ENCODE data around the gene ZNF350. TPM values are rescaled to one million over a fixed set of nuclear protein-coding genes. Genes with fewer than 3 reads are reported as not detected.
"Not testable (repeated sequence)": the region's sequence is repeated elsewhere in the genome, so short reads cannot be mapped to it uniquely, and the experiment has no call there.

Gene ZNF350
- polyA plus RNA-seq, 4 donors, result 5.1 to 14.0 (median 11.4) TPM

- peaks cover 9 to 68% of the 10 kb centered on the region in 2 donors for H3K9me3 ChIP-seq (ENCODE audit: control insufficient read depth in 2 of 2, insufficient read depth in 1 of 2, low read depth in 1 of 2, low read length in 1 of 2)
- FAIRE-seq (no peak), DNase-seq (no peak)
- H3K27ac ChIP-seq (ENCODE audit: low read depth in 1 of 3, low read length in 2 of 3), result no peak overlapping the region
- 96 to 97% (median 97%) methylated on average over 6 of the region's 6 CpGs for WGBS, 3 donors
- peaks cover 6 to 24% (median 13%) of the 10 kb centered on the region in 3 donors for H3K36me3 ChIP-seq (ENCODE audit: control insufficient read depth in 3 of 3, insufficient read depth in 2 of 3, low read depth in 1 of 3, low read length in 3 of 3)
- no peak overlapping the region for H3K4me3 ChIP-seq (ENCODE audit: low read depth in 1 of 3, low read length in 3 of 3)
- H3K4me1 ChIP-seq (ENCODE audit: control insufficient read depth in 3 of 3, insufficient read depth in 2 of 3, low read depth in 1 of 3, low read length in 2 of 3), result no peaks in the 10 kb centered on the region
- H3K27me3 ChIP-seq (ENCODE audit: control insufficient read depth in 3 of 3, insufficient read depth in 3 of 3, low read length in 3 of 3), result no peaks in the 10 kb centered on the region
Observed at GRCh38 chr19:51980116-51980736, 6.4 kb downstream of the ZNF350 start.

GRCh38 chr19:51978882-51979281, 7.8 kb downstream of the ZNF350 start:
- DNase-seq (no peak), FAIRE-seq (no peak)
- Histone ChIP-seq H3K4me1 (ENCODE audit: control insufficient read depth in 3 of 3, insufficient read depth in 2 of 3, low read depth in 1 of 3, low read length in 2 of 3) (no peaks in the 10 kb centered on the region), H3K27me3 (ENCODE audit: control insufficient read depth in 3 of 3, insufficient read depth in 3 of 3, low read length in 3 of 3) (no peaks in the 10 kb centered on the region), H3K9me3 (ENCODE audit: control insufficient read depth in 2 of 2, insufficient read depth in 1 of 2, low read depth in 1 of 2, low read length in 1 of 2) (peaks cover 12 to 77% of the 10 kb centered on the region in 2 donors), H3K27ac (ENCODE audit: low read depth in 1 of 3, low read length in 2 of 3) (no peak overlapping the region), H3K4me3 (ENCODE audit: low read depth in 1 of 3, low read length in 3 of 3) (no peak overlapping the region), H3K36me3 (ENCODE audit: control insufficient read depth in 3 of 3, insufficient read depth in 2 of 3, low read depth in 1 of 3, low read length in 3 of 3) (peaks cover 7 to 25% (median 20%) of the 10 kb centered on the region in 3 donors)
- WGBS, 3 donors, result 91 to 95% (median 94%) methylated on average over 4 of the region's 4 CpGs

- Histone ChIP-seq H3K27ac (ENCODE audit: low read depth in 1 of 3, low read length in 2 of 3) (no peak overlapping the region), H3K27me3 (ENCODE audit: control insufficient read depth in 3 of 3, insufficient read depth in 3 of 3, low read length in 3 of 3) (no peaks in the 10 kb centered on the region), H3K4me3 (ENCODE audit: low read depth in 1 of 3, low read length in 3 of 3) (no peak overlapping the region), H3K9me3 (ENCODE audit: control insufficient read depth in 2 of 2, insufficient read depth in 1 of 2, low read depth in 1 of 2, low read length in 1 of 2) (peaks cover 12 to 79% of the 10 kb centered on the region in 2 donors), H3K36me3 (ENCODE audit: control insufficient read depth in 3 of 3, insufficient read depth in 2 of 3, low read depth in 1 of 3, low read length in 3 of 3) (peaks cover 17 to 26% (median 24%) of the 10 kb centered on the region in 3 donors), H3K4me1 (ENCODE audit: control insufficient read depth in 3 of 3, insufficient read depth in 2 of 3, low read depth in 1 of 3, low read length in 2 of 3) (no peaks in the 10 kb centered on the region)
- no peak for DNase-seq
- no peak for FAIRE-seq
- WGBS, 3 donors, result 86 to 90% (median 86%) methylated on average over 7 of the region's 7 CpGs
Observed at GRCh38 chr19:51977346-51977745, 9.3 kb downstream of the ZNF350 start.

GRCh38 chr19:51976852-51977251, 9.8 kb downstream of the ZNF350 start:
- H3K36me3 ChIP-seq (ENCODE audit: control insufficient read depth in 3 of 3, insufficient read depth in 2 of 3, low read depth in 1 of 3, low read length in 3 of 3), result peaks cover 17 to 30% (median 26%) of the 10 kb centered on the region in 3 donors
- WGBS, 3 donors, result 91 to 95% (median 94%) methylated on average over 3 of the region's 3 CpGs
- H3K4me3 ChIP-seq (ENCODE audit: low read depth in 1 of 3, low read length in 3 of 3), result no peak overlapping the region
- DNase-seq (no peak), FAIRE-seq (no peak)
- H3K9me3 ChIP-seq (ENCODE audit: control insufficient read depth in 2 of 2, insufficient read depth in 1 of 2, low read depth in 1 of 2, low read length in 1 of 2), result peaks cover 12 to 83% of the 10 kb centered on the region in 2 donors
- H3K4me1 ChIP-seq (ENCODE audit: control insufficient read depth in 3 of 3, insufficient read depth in 2 of 3, low read depth in 1 of 3, low read length in 2 of 3), result no peaks in the 10 kb centered on the region
- H3K27me3 ChIP-seq (ENCODE audit: control insufficient read depth in 3 of 3, insufficient read depth in 3 of 3, low read length in 3 of 3), result no peaks in the 10 kb centered on the region
- H3K27ac ChIP-seq (ENCODE audit: low read depth in 1 of 3, low read length in 2 of 3), result no peak overlapping the region

- not testable (repeated sequence) for H3K4me1 ChIP-seq (ENCODE audit: control insufficient read depth in 3 of 3, insufficient read depth in 2 of 3, low read depth in 1 of 3, low read length in 2 of 3); H3K27me3 ChIP-seq (ENCODE audit: control insufficient read depth in 3 of 3, insufficient read depth in 3 of 3, low read length in 3 of 3); FAIRE-seq; DNase-seq; H3K4me3 ChIP-seq (ENCODE audit: low read depth in 1 of 3, low read length in 3 of 3); H3K27ac ChIP-seq (ENCODE audit: low read depth in 1 of 3, low read length in 2 of 3)
- WGBS, 3 donors, result 97 to 99% (median 97%) methylated on average over 17 of the region's 17 CpGs
- H3K36me3 ChIP-seq (ENCODE audit: control insufficient read depth in 3 of 3, insufficient read depth in 2 of 3, low read depth in 1 of 3, low read length in 3 of 3), result peaks cover 20 to 37% (median 28%) of the 10 kb centered on the region in 3 donors
- peaks cover 13 to 86% of the 10 kb centered on the region in 2 donors for H3K9me3 ChIP-seq (ENCODE audit: control insufficient read depth in 2 of 2, insufficient read depth in 1 of 2, low read depth in 1 of 2, low read length in 1 of 2)
Observed at GRCh38 chr19:51975787-51976186, 10.9 kb downstream of the ZNF350 start.

GRCh38 chr19:51971624-51972023, 15.0 kb downstream of the ZNF350 start:
- no peak overlapping the region for H3K27ac ChIP-seq (ENCODE audit: low read depth in 1 of 3, low read length in 2 of 3)
- peak in 1 of 2 donors; percentile 44 for DNase-seq
- H3K4me1 ChIP-seq (ENCODE audit: control insufficient read depth in 3 of 3, insufficient read depth in 2 of 3, low read depth in 1 of 3, low read length in 2 of 3), result no peaks in the 10 kb centered on the region
- H3K36me3 ChIP-seq (ENCODE audit: control insufficient read depth in 3 of 3, insufficient read depth in 2 of 3, low read depth in 1 of 3, low read length in 3 of 3), result peaks cover 32 to 69% (median 44%) of the 10 kb centered on the region in 3 donors
- no peak for FAIRE-seq
- H3K4me3 ChIP-seq (ENCODE audit: low read depth in 1 of 3, low read length in 3 of 3), result no peak overlapping the region
- 93 to 96% (median 96%) methylated on average over 4 of the region's 4 CpGs for WGBS, 3 donors
- no peaks in the 10 kb centered on the region for H3K27me3 ChIP-seq (ENCODE audit: control insufficient read depth in 3 of 3, insufficient read depth in 3 of 3, low read length in 3 of 3)
- peaks cover 17 to 82% of the 10 kb centered on the region in 2 donors for H3K9me3 ChIP-seq (ENCODE audit: control insufficient read depth in 2 of 2, insufficient read depth in 1 of 2, low read depth in 1 of 2, low read length in 1 of 2)

GRCh38 chr19:51970718-51971117, 15.9 kb downstream of the ZNF350 start:
- Histone ChIP-seq H3K27ac (ENCODE audit: low read depth in 1 of 3, low read length in 2 of 3) (no peak overlapping the region), H3K36me3 (ENCODE audit: control insufficient read depth in 3 of 3, insufficient read depth in 2 of 3, low read depth in 1 of 3, low read length in 3 of 3) (peaks cover 38 to 77% (median 45%) of the 10 kb centered on the region in 3 donors), H3K9me3 (ENCODE audit: control insufficient read depth in 2 of 2, insufficient read depth in 1 of 2, low read depth in 1 of 2, low read length in 1 of 2) (peaks cover 17 to 81% of the 10 kb centered on the region in 2 donors), H3K4me1 (ENCODE audit: control insufficient read depth in 3 of 3, insufficient read depth in 2 of 3, low read depth in 1 of 3, low read length in 2 of 3) (no peaks in the 10 kb centered on the region), H3K4me3 (ENCODE audit: low read depth in 1 of 3, low read length in 3 of 3) (no peak overlapping the region), H3K27me3 (ENCODE audit: control insufficient read depth in 3 of 3, insufficient read depth in 3 of 3, low read length in 3 of 3) (no peaks in the 10 kb centered on the region)
- WGBS, 3 donors, result 97 to 100% (median 98%) methylated on average over 1 of the region's 1 CpG
- FAIRE-seq (no peak), DNase-seq (no peak)

GRCh38 chr19:51965583-51965982, 21.1 kb downstream of the ZNF350 start:
- DNase-seq, result no peak
- peaks cover 28 to 55% (median 32%) of the 10 kb centered on the region in 3 donors for H3K36me3 ChIP-seq (ENCODE audit: control insufficient read depth in 3 of 3, insufficient read depth in 2 of 3, low read depth in 1 of 3, low read length in 3 of 3)
- no peak for FAIRE-seq
- H3K27ac ChIP-seq (ENCODE audit: low read depth in 1 of 3, low read length in 2 of 3), result no peak overlapping the region
- no peaks in the 10 kb centered on the region for H3K27me3 ChIP-seq (ENCODE audit: control insufficient read depth in 3 of 3, insufficient read depth in 3 of 3, low read length in 3 of 3)
- H3K4me3 ChIP-seq (ENCODE audit: low read depth in 1 of 3, low read length in 3 of 3), result no peak overlapping the region
- no peaks in the 10 kb centered on the region for H3K4me1 ChIP-seq (ENCODE audit: control insufficient read depth in 3 of 3, insufficient read depth in 2 of 3, low read depth in 1 of 3, low read length in 2 of 3)
- peaks cover 12 to 75% of the 10 kb centered on the region in 2 donors for H3K9me3 ChIP-seq (ENCODE audit: control insufficient read depth in 2 of 2, insufficient read depth in 1 of 2, low read depth in 1 of 2, low read length in 1 of 2)
- 96 to 98% (median 98%) methylated on average over 5 of the region's 5 CpGs for WGBS, 3 donors

All from small intestine (tissue), 7 donors.